Kidney capillary endothelial cell (primary cell): ENCODE data around the gene SGK1.

Experiments
- DNase-seq: peaks from one replicate; pipeline ENCODE4 v3.0.0-alpha.2; 2018; ENCODE audit warnings: low spot score

SGK1 gene

GRCh38 chr6:134122775-134123174, 195.1 kb downstream of the SGK1 start:
- no peak for DNase-seq

GRCh38 chr6:134119486-134119885, 198.4 kb downstream of the SGK1 start:
- no peak for DNase-seq
